Fibroblast of lung (primary cell): ENCODE results near the gene DDI2.

ENCODE experiments used
- EZH2 ChIP-seq: IDR thresholded peaks from 2 replicates; pipeline ENCODE4 v1.5.1; 2012; ENCODE audit warnings: low read length, control low read depth, mild to moderate bottlenecking; ENCODE audit errors: missing control alignments
- TF ChIP-seq, protein P1 (sequence below), 2 donors: IDR thresholded peaks in 1 of 2; conservative IDR thresholded peaks in 1 of 2; 1 replicate in 1 of 2; 2 replicates in 1 of 2; pipeline ENCODE4 v1.5.1; 2011 to 2012; ENCODE audit warnings: low read length in 2 of 2, control low read depth in 1 of 2, inconsistent platforms in 1 of 2, low read depth in 1 of 2, mild to moderate bottlenecking in 1 of 2

DNA sequence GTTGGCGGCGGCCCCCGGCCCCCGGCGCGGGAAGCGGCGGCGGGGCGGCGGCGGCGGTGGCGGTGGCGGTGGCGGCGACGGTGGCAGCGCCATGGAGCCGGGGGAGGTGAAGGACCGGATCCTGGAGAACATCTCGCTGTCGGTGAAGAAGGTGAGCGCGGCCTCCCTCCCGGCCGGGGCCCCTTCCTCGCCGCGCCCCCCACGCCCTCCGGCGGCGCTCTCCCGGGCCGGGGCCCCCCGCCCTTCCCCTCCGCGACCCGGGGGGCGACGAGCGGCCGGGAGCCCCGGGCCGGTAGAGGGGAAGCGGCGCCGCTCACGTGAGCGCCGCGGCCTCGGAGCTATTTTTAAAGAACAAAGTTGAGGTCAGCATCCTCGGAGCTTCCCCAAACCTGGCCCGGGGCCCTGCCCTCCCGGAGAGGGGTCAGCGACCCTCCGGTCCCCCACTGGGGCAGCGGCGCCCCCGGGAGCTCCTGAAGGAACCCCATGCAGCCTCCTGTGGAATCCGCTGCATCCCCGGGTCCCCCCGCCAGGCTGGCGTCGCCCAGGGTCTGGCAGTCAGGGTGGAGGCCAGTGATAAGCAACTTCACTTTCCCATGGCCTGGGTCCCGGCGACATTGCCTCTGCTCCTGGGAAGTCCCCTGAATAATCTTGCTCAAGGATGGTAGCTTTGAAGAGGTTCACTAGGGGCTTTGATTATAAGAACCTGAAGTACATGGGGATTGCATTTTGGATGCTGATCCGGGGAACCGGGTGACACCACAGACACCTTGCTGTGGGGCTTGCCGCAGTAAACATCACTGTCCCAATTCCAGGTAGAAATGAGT is 67.4 kb downstream of the DDI2 start:
- TF ChIP-seq, protein P1, sequence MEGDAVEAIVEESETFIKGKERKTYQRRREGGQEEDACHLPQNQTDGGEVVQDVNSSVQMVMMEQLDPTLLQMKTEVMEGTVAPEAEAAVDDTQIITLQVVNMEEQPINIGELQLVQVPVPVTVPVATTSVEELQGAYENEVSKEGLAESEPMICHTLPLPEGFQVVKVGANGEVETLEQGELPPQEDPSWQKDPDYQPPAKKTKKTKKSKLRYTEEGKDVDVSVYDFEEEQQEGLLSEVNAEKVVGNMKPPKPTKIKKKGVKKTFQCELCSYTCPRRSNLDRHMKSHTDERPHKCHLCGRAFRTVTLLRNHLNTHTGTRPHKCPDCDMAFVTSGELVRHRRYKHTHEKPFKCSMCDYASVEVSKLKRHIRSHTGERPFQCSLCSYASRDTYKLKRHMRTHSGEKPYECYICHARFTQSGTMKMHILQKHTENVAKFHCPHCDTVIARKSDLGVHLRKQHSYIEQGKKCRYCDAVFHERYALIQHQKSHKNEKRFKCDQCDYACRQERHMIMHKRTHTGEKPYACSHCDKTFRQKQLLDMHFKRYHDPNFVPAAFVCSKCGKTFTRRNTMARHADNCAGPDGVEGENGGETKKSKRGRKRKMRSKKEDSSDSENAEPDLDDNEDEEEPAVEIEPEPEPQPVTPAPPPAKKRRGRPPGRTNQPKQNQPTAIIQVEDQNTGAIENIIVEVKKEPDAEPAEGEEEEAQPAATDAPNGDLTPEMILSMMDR (conservative IDR thresholded peaks at IDR 0.05 in 1 of 2, IDR thresholded peaks at IDR 0.05 in 1 of 2; ENCODE audit: low read depth in 1 of 2, low read length in 2 of 2): peak in 1 of 2 donors; percentile 3
- no peak for TF ChIP-seq EZH2
